ENCODE measurements around the gene FBXL13.

DNA sequence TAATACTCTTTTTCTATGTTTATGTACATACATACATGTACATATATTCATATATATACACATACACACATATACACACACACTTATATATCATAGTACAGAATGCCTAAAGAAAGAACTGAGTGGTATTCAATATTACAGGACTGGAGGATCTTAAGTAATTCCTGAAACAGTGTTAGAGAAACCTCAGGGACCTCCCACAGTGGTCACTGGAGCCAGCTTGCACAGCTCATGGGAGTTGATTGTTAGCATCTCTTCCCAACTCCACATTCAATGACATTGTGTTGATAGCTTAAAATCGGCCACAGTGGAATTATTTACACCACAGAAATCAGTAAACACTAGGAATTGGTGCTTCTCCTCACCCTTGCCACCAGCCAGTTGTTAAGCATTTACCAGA lies 155.8 kb downstream of the FBXL13 start:
- TF ChIP-seq, protein P1, sequence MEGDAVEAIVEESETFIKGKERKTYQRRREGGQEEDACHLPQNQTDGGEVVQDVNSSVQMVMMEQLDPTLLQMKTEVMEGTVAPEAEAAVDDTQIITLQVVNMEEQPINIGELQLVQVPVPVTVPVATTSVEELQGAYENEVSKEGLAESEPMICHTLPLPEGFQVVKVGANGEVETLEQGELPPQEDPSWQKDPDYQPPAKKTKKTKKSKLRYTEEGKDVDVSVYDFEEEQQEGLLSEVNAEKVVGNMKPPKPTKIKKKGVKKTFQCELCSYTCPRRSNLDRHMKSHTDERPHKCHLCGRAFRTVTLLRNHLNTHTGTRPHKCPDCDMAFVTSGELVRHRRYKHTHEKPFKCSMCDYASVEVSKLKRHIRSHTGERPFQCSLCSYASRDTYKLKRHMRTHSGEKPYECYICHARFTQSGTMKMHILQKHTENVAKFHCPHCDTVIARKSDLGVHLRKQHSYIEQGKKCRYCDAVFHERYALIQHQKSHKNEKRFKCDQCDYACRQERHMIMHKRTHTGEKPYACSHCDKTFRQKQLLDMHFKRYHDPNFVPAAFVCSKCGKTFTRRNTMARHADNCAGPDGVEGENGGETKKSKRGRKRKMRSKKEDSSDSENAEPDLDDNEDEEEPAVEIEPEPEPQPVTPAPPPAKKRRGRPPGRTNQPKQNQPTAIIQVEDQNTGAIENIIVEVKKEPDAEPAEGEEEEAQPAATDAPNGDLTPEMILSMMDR (IDR thresholded peaks at IDR 0.05) = no peak
- no peak for TF ChIP-seq POLR2AphosphoS5 (IDR thresholded peaks at IDR 0.05; ENCODE audit: low read depth, low read length)
- TF ChIP-seq EP300 (IDR thresholded peaks at IDR 0.05; ENCODE audit: borderline replicate concordance in 1 of 2, low read depth in 1 of 2, low read length in 1 of 2) = no peak
- TF ChIP-seq, protein P2, sequence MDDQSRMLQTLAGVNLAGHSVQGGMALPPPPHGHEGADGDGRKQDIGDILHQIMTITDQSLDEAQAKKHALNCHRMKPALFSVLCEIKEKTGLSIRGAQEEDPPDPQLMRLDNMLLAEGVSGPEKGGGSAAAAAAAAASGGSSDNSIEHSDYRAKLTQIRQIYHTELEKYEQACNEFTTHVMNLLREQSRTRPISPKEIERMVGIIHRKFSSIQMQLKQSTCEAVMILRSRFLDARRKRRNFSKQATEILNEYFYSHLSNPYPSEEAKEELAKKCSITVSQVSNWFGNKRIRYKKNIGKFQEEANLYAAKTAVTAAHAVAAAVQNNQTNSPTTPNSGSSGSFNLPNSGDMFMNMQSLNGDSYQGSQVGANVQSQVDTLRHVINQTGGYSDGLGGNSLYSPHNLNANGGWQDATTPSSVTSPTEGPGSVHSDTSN (IDR thresholded peaks at IDR 0.05) = no peak
- TF ChIP-seq EZH2phosphoT487 (IDR thresholded peaks at IDR 0.05; ENCODE audit: borderline replicate concordance, low read depth) = no peak
- TF ChIP-seq ELF1 (IDR thresholded peaks at IDR 0.05) = no peak
- TF ChIP-seq RXRA (IDR thresholded peaks at IDR 0.05; ENCODE audit: borderline replicate concordance, low read depth) = no peak
- TF ChIP-seq TAF1 (IDR thresholded peaks at IDR 0.05; ENCODE audit: borderline replicate concordance, low read depth, low read length) = no peak
- TF ChIP-seq JUND (IDR thresholded peaks at IDR 0.05) = no peak
